K562 (cell line): ENCODE data around the gene GAD1. TPM values are rescaled to one million over a fixed set of nuclear protein-coding genes. Genes with fewer than 3 reads are reported as not detected.

Source experiments
- ATAC-seq: fragments of 200-7000 bp; cut with Tn5 transposase; 3 replicates; pipeline ENCODE4 v1.9.1; 2020; ENCODE audit warnings: moderate library complexity
- BruUV-seq: library from RNA; stranded (reverse); fragments of 400-500 nt; replicated peaks from 2 replicates; lab custom pipeline; 2021; lab: Mats Ljungman, UMichigan
- CTCF ChIA-PET: fragments of 300-600 bp; formaldehyde crosslinking; extraction: SDS; loops from one replicate; lab custom pipeline; 2021; ENCODE audit warnings: low intra/inter-chr PET ratio; lab: Yijun Ruan, JAX
- POLR2A ChIA-PET: fragments of 300-600, 350-650 bp; sonication (Branson Sonifier 250); formaldehyde crosslinking; extraction: SDS; loops from one replicate; lab custom pipeline; 2021; ENCODE audit warnings: antibody characterized with exemption, inconsistent platforms; lab: Yijun Ruan, JAX
- DNase-seq, 4 experiments: peaks; one replicate each; pipeline versions ENCODE4 v3.0.0 to v3.0.0-alpha.2; 2011 to 2018; ENCODE audit warnings: low spot score in 3 of 4, mixed read lengths in 3 of 4; ENCODE audit errors: extremely low read depth in 1 of 4
- FAIRE-seq: peaks from 2 replicates; lab custom pipeline; 2011; peaks lifted over from hg19 to GRCh38; lab: Jason Lieb, UNC
- H2AFZ ChIP-seq: 2 replicates; pipeline ENCODE4 v1.6.0; 2011; ENCODE audit warnings: low read depth, low read length, control low read depth, inconsistent platforms
- H3K27ac ChIP-seq: fragments of 200-600 bp; 3 replicates; pipeline ENCODE4 v1.8.0; 2011; ENCODE audit warnings: low read depth, mild to moderate bottlenecking, control low read depth, inconsistent platforms, low read length, moderate library complexity, mixed read lengths; ENCODE audit errors: extremely low read depth
- H3K27me3 ChIP-seq, 2 experiments: fragments of 300-600 bp in 1 of 2; 2 replicates in 1 of 2; 3 replicates in 1 of 2; pipeline versions ENCODE4 v1.6.0 to v1.8.0; 2011; ENCODE audit warnings: inconsistent platforms in 2 of 2, low read length in 2 of 2, mild to moderate bottlenecking in 1 of 2, mixed read lengths in 1 of 2, moderate library complexity in 1 of 2; ENCODE audit not compliant: control insufficient read depth in 2 of 2, insufficient read depth in 2 of 2
- H3K36me3 ChIP-seq: fragments of 300-600 bp; 3 replicates; pipeline ENCODE4 v1.8.0; 2011; ENCODE audit warnings: mild to moderate bottlenecking, low read length, inconsistent platforms; ENCODE audit not compliant: control insufficient read depth, insufficient read depth
- H3K4me1 ChIP-seq, 2 experiments: fragments of 200-600 bp in 1 of 2; replicated peaks in 1 of 2; 2 replicates in 1 of 2; 3 replicates in 1 of 2; pipeline versions ENCODE4 v1.5.1 to v1.8.0; 2011; ENCODE audit warnings: inconsistent platforms in 2 of 2, low read length in 2 of 2, mild to moderate bottlenecking in 1 of 2, mixed read lengths in 1 of 2, moderate library complexity in 1 of 2; ENCODE audit not compliant: control insufficient read depth in 2 of 2, insufficient read depth in 2 of 2
- H3K4me2 ChIP-seq: 2 replicates; pipeline ENCODE4 v1.6.1; 2011; ENCODE audit warnings: low read length, control low read depth, inconsistent platforms, mixed read lengths; ENCODE audit not compliant: insufficient read depth
- H3K4me3 ChIP-seq: fragments of 200-600 bp; sonication (generic), shearing (Covaris generic); 2 replicates; pipeline ENCODE4 v1.5.1; 2016; ENCODE audit warnings: control low read depth, inconsistent platforms
- H3K79me2 ChIP-seq: fragments of 200-600 bp; 3 replicates; pipeline ENCODE4 v1.8.0; 2011; ENCODE audit warnings: low read length, inconsistent platforms; ENCODE audit not compliant: control insufficient read depth, insufficient read depth
- H3K9ac ChIP-seq, 2 experiments: 2 replicates each; pipeline versions ENCODE4 v1.6.0 to v1.6.1; 2011; ENCODE audit warnings: low read depth in 2 of 2, low read length in 2 of 2, control low read depth in 1 of 2, inconsistent platforms in 1 of 2, mild to moderate bottlenecking in 1 of 2, mixed read lengths in 1 of 2; ENCODE audit not compliant: insufficient read depth in 1 of 2
- H3K9me1 ChIP-seq: one replicate; pipeline ENCODE4 v1.6.0; 2011; ENCODE audit warnings: inconsistent platforms, mild to moderate bottlenecking, low read length, moderate library complexity; ENCODE audit not compliant: control insufficient read depth, insufficient read depth
- H3K9me3 ChIP-seq: replicated peaks from 2 replicates; pipeline ENCODE4 v1.5.1; 2011; ENCODE audit warnings: low read depth, low read length, inconsistent platforms; ENCODE audit not compliant: control insufficient read depth, insufficient read depth
- H4K20me1 ChIP-seq: replicated peaks from 2 replicates; pipeline ENCODE4 v1.6.1; 2011; ENCODE audit warnings: low read length, inconsistent platforms, mixed read lengths; ENCODE audit not compliant: control insufficient read depth, insufficient read depth
- ARID2 ChIP-seq: fragments of 450-650 bp; IDR thresholded peaks from 2 replicates; pipeline ENCODE4 v1.6.1; 2017; ENCODE audit warnings: antibody characterized with exemption, mild to moderate bottlenecking
- CHCHD3 ChIP-seq: fragments of 250-450 bp; sonication (Bioruptor Pico); IDR thresholded peaks from 2 replicates; pipeline ENCODE4 v2.1.2; 2022; ENCODE audit warnings: mild to moderate bottlenecking
- IFI16 ChIP-seq: fragments of 250-450 bp; sonication (Bioruptor Pico); IDR thresholded peaks from 2 replicates; pipeline ENCODE4 v2.1.2; 2022; ENCODE audit warnings: mild to moderate bottlenecking, inconsistent platforms
- MCM2 ChIP-seq: fragments of 450-650 bp; IDR thresholded peaks from 2 replicates; pipeline ENCODE4 v1.6.1; 2017; ENCODE audit warnings: low read depth, mild to moderate bottlenecking
- MTA2 ChIP-seq: fragments of 450-650 bp; IDR thresholded peaks from 2 replicates; pipeline ENCODE4 v1.6.1; 2016; ENCODE audit warnings: low read depth
- NFIC ChIP-seq: fragments of 450-650 bp; IDR thresholded peaks from 2 replicates; pipeline ENCODE4 v1.6.1; 2017; ENCODE audit warnings: mild to moderate bottlenecking, inconsistent platforms
- TOE1 ChIP-seq, 2 experiments: fragments of 450-650 bp in 1 of 2; sonication (generic) in 1 of 2; formaldehyde crosslinking in 1 of 2; IDR thresholded peaks; 2 replicates each; pipeline versions ENCODE4 v1.7.1 to v1.8.0; 2016 to 2022; ENCODE audit warnings: borderline replicate concordance in 2 of 2, mild to moderate bottlenecking in 2 of 2, antibody characterized with exemption in 1 of 2, inconsistent platforms in 1 of 2, low read depth in 1 of 2, missing genetic modification reagents in 1 of 2, moderate library complexity in 1 of 2
- U2AF1 ChIP-seq: fragments of 200-400 bp; formaldehyde crosslinking; optimal IDR thresholded peaks from 2 replicates; pipeline ENCODE3; 2017; ENCODE audit warnings: mild to moderate bottlenecking, low read depth, low read length, moderate library complexity
- ZNF263 ChIP-seq: sonication (generic); formaldehyde crosslinking; IDR thresholded peaks from 2 replicates; pipeline ENCODE4 v1.8.0; 2022; ENCODE audit warnings: mild to moderate bottlenecking, missing genetic modification reagents, borderline replicate concordance
- in situ Hi-C: fragments of 300-500 bp; cut with MboI; formaldehyde crosslinking; loops from 4 replicates; pipeline ENCODE4 v1.15.0; 2018; ENCODE audit warnings: inconsistent platforms, mixed read lengths
- intact Hi-C: fragments of 100-400 bp; cut with micrococcal nuclease; formaldehyde crosslinking; loops from 2 replicates; pipeline ENCODE4 v1.14.2; 2022
- polyA plus RNA-seq, 8 experiments: library from polyadenylated mRNA; depleted of rRNA in 4 of 8; stranded (reverse) in 5 of 8; unstranded in 3 of 8; fragments of >200 nt; fragmentation: Nextera tagmentation in 2 of 8; fragmentation: Illumina TruSeq in 1 of 8; extraction: Ambion mirVana in 2 of 8; extraction: Trizol in 1 of 8; gene quantifications; 2 replicates each; pipeline versions ENCODE4 v1.2.1 to v1.2.3, GENCODE V29; 2011 to 2014; ENCODE audit warnings: inconsistent platforms in 1 of 8, missing spikeins in 1 of 8
- total RNA-seq, 7 experiments: library from RNA; depleted of rRNA in 6 of 7; stranded (reverse); fragments of >200 nt in 6 of 7; fragmentation: Illumina TruSeq in 2 of 7; extraction: Trizol in 2 of 7; gene quantifications; 2 replicates each; pipeline versions ENCODE4 v1.2.1 to v1.2.3, GENCODE V29; 2011 to 2021; ENCODE audit warnings: low replicate concordance in 1 of 7
- TF ChIP-seq, protein P1 (sequence below): sonication (generic); formaldehyde crosslinking; IDR thresholded peaks from 2 replicates; pipeline ENCODE4 v1.8.0; 2022; ENCODE audit warnings: mild to moderate bottlenecking, missing genetic modification reagents
- TF ChIP-seq, protein P2 (sequence below): fragments of 450-650 bp; IDR thresholded peaks from 2 replicates; pipeline ENCODE4 v1.6.1; 2016
- TF ChIP-seq, protein P3 (sequence below): sonication (generic); formaldehyde crosslinking; IDR thresholded peaks from 2 replicates; pipeline ENCODE4 v1.8.0; 2022; ENCODE audit warnings: mild to moderate bottlenecking, low read depth, missing genetic modification reagents
- TF ChIP-seq, protein P4 (sequence below), 3 experiments: fragments of 200-800 bp in 1 of 3; sonication (Bioruptor generic) in 1 of 3; sonication (generic) in 1 of 3; formaldehyde crosslinking in 1 of 3; IDR thresholded peaks; 2 replicates each; pipeline versions ENCODE4 v1.6.1 to v1.8.0; 2016 to 2022; ENCODE audit warnings: mild to moderate bottlenecking in 2 of 3, missing compliant biosample characterization in 2 of 3, missing genetic modification characterization in 2 of 3, missing genetic modification reagents in 1 of 3

The GAD1 gene
- total and polyA plus RNA-seq, 9 of the 15 experiments (the other 6 are each of a cell fraction or from before 2014, with no cell fraction given): 2.7 to 29.1 (median 15.7) TPM

DNA sequence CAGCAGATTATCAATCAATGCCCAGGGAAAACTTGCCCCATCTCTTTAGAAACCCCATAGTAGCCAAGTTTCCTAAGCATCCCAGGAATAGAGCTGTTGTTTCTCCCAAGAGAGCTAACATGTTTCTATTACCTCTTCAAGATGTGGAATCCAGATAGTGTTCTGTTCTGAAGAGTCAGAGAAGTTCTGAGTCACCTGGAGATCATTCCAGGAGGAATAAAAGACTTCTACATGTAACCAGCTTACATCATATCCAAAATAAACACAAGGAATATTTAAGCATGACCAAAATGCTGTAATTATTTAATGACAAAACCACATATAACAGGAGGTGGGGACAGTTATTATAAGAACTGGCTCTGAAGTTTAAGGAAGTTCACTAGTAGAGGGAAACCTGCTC lies 61.4 kb downstream of the GAD1 start:
- BruUV-seq: no TSS peak
- ChIA-PET CTCF (no interaction called here), POLR2A (interaction anchor here (0.6 to 1.4 kb wide), 4 partner anchors 14 to 36 kb away, joined by 3 to 5 read pairs (median 3); no protein-coding TSS in a partner anchor)
- H3K4me2 ChIP-seq: no peak overlapping the region
- no peak overlapping the region for H3K27ac ChIP-seq
- in situ Hi-C loops (no loop called here), intact Hi-C loops (no loop called here)
- no peak overlapping the region for H2AFZ ChIP-seq
- FAIRE-seq: no peak
- no peaks in the 10 kb centered on the region for H3K9me1 ChIP-seq
- no peak overlapping the region for H3K9ac ChIP-seq
- DNase-seq: no peak
- no peaks in the 10 kb centered on the region for H3K36me3 ChIP-seq
- no peak for ATAC-seq
- H3K4me3 ChIP-seq: no peak overlapping the region
- no peaks in the 10 kb centered on the region for H3K9me3 ChIP-seq
- peaks cover 16 to 27% of the 10 kb centered on the region in 2 experiments; a peak in 3 of 5 replicates for H3K27me3 ChIP-seq
- no peaks in the 10 kb centered on the region for H3K79me2 ChIP-seq
- H4K20me1 ChIP-seq: no peaks in the 10 kb centered on the region
- H3K4me1 ChIP-seq: no peaks in the 10 kb centered on the region; a peak in 1 of 5 replicates
- TF ChIP-seq ZNF263 (CRISPR knock-in tag) (no peak), IFI16 (CRISPR knock-in tag) (no peak), NFIC (no peak), ARID2 (no peak), MCM2 (no peak), MTA2 (no peak), U2AF1 (no peak), CHCHD3 (CRISPR knock-in tag) (no peak), TOE1 (IDR thresholded peaks at IDR 0.05; ENCODE audit: borderline replicate concordance) (no peak), TOE1 (CRISPR knock-in tag; IDR thresholded peaks at IDR 0.05; ENCODE audit: borderline replicate concordance, low read depth) (no peak)
- TF ChIP-seq, protein P1, sequence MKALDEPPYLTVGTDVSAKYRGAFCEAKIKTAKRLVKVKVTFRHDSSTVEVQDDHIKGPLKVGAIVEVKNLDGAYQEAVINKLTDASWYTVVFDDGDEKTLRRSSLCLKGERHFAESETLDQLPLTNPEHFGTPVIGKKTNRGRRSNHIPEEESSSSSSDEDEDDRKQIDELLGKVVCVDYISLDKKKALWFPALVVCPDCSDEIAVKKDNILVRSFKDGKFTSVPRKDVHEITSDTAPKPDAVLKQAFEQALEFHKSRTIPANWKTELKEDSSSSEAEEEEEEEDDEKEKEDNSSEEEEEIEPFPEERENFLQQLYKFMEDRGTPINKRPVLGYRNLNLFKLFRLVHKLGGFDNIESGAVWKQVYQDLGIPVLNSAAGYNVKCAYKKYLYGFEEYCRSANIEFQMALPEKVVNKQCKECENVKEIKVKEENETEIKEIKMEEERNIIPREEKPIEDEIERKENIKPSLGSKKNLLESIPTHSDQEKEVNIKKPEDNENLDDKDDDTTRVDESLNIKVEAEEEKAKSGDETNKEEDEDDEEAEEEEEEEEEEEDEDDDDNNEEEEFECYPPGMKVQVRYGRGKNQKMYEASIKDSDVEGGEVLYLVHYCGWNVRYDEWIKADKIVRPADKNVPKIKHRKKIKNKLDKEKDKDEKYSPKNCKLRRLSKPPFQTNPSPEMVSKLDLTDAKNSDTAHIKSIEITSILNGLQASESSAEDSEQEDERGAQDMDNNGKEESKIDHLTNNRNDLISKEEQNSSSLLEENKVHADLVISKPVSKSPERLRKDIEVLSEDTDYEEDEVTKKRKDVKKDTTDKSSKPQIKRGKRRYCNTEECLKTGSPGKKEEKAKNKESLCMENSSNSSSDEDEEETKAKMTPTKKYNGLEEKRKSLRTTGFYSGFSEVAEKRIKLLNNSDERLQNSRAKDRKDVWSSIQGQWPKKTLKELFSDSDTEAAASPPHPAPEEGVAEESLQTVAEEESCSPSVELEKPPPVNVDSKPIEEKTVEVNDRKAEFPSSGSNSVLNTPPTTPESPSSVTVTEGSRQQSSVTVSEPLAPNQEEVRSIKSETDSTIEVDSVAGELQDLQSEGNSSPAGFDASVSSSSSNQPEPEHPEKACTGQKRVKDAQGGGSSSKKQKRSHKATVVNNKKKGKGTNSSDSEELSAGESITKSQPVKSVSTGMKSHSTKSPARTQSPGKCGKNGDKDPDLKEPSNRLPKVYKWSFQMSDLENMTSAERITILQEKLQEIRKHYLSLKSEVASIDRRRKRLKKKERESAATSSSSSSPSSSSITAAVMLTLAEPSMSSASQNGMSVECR (CRISPR knock-in tag): no peak
- TF ChIP-seq, protein P2, sequence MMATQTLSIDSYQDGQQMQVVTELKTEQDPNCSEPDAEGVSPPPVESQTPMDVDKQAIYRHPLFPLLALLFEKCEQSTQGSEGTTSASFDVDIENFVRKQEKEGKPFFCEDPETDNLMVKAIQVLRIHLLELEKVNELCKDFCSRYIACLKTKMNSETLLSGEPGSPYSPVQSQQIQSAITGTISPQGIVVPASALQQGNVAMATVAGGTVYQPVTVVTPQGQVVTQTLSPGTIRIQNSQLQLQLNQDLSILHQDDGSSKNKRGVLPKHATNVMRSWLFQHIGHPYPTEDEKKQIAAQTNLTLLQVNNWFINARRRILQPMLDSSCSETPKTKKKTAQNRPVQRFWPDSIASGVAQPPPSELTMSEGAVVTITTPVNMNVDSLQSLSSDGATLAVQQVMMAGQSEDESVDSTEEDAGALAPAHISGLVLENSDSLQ: no peak
- TF ChIP-seq, protein P3, sequence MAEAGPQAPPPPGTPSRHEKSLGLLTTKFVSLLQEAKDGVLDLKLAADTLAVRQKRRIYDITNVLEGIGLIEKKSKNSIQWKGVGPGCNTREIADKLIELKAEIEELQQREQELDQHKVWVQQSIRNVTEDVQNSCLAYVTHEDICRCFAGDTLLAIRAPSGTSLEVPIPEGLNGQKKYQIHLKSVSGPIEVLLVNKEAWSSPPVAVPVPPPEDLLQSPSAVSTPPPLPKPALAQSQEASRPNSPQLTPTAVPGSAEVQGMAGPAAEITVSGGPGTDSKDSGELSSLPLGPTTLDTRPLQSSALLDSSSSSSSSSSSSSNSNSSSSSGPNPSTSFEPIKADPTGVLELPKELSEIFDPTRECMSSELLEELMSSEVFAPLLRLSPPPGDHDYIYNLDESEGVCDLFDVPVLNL (CRISPR knock-in tag): no peak
- TF ChIP-seq, protein P4, sequence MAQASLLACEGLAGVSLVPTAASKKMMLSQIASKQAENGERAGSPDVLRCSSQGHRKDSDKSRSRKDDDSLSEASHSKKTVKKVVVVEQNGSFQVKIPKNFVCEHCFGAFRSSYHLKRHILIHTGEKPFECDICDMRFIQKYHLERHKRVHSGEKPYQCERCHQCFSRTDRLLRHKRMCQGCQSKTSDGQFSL (CRISPR knock-in tag; IDR thresholded peaks at IDR 0.05): no peak
- TF ChIP-seq, protein P4 (tag; IDR thresholded peaks at IDR 0.05): no peak
